Measurements from ENCODE around the gene SH3D19. TPM values are rescaled to one million over a fixed set of nuclear protein-coding genes. Genes with fewer than 3 reads are reported as not detected.

Gene SH3D19
- polyA plus RNA-seq, 2 of the 4 experiments (the other 2 are of a cell fraction), result 15.3 to 22.9 TPM

- WGBS (ENCODE audit: missing lambda C conversion rate), result 95% methylated on average over 1 of the region's 1 CpG
- no peak for TF ChIP-seq CBX8 (IDR thresholded peaks at IDR 0.05)
- TF ChIP-seq POLR2A (IDR thresholded peaks at IDR 0.05; ENCODE audit: low read length), result no peak
- TF ChIP-seq JUNB (IDR thresholded peaks at IDR 0.05), result no peak
- TF ChIP-seq MAFK (IDR thresholded peaks at IDR 0.05; ENCODE audit: partially characterized antibody), result no peak
- no peak for TF ChIP-seq EP300 (IDR thresholded peaks at IDR 0.05)
- TF ChIP-seq HES2 (IDR thresholded peaks at IDR 0.05), result no peak
- TF ChIP-seq E2F6 (IDR thresholded peaks at IDR 0.05; ENCODE audit: borderline replicate concordance, low read depth), result no peak
- TF ChIP-seq CEBPB (IDR thresholded peaks at IDR 0.05), result no peak
- no peak for TF ChIP-seq BCL3 (IDR thresholded peaks at IDR 0.05)
- TF ChIP-seq ATOH8 (CRISPR knock-in tag; IDR thresholded peaks at IDR 0.05; ENCODE audit: low read depth), result no peak
- TF ChIP-seq ESRRA (IDR thresholded peaks at IDR 0.05; ENCODE audit: borderline replicate concordance, low read length), result no peak
- no peak for TF ChIP-seq ZNF302 (CRISPR knock-in tag; IDR thresholded peaks at IDR 0.05)
- no peak for TF ChIP-seq ZC3H11A (IDR thresholded peaks at IDR 0.05)
- no peak for TF ChIP-seq CHD2 (IDR thresholded peaks at IDR 0.05; ENCODE audit: low read length, partially characterized antibody)
- no peak for TF ChIP-seq HDAC2 (IDR thresholded peaks at IDR 0.05)
- TF ChIP-seq RARB (CRISPR knock-in tag; IDR thresholded peaks at IDR 0.05), result no peak
- TF ChIP-seq USF2 (IDR thresholded peaks at IDR 0.05), result no peak
- TF ChIP-seq NPAS2 (CRISPR knock-in tag; IDR thresholded peaks at IDR 0.05; ENCODE audit: borderline replicate concordance), result no peak
- no peak for TF ChIP-seq MAZ (IDR thresholded peaks at IDR 0.05; ENCODE audit: borderline replicate concordance, low read depth, low read length)
- H3K4me3 ChIP-seq, result no peak overlapping the region
- FAIRE-seq (no peak), DNase-seq (ENCODE audit: low read depth in 1 of 2, low spot score in 1 of 2) (no peak), ATAC-seq (no peak)
- no peak overlapping the region for H3K4me2 ChIP-seq
- peaks cover 6% of the 10 kb centered on the region; the same call in 1 of the 3 replicates for H3K4me1 ChIP-seq
- no peak overlapping the region for H3K27ac ChIP-seq
- ChIA-PET CTCF (interaction anchor here (1.1 to 2.4 kb wide), 2 partner anchors 10 to 150 kb away, joined by 3 to 12 read pairs; partner anchors contain the start of gene PRSS48), POLR2A (no interaction called here)
- H3K9me3 ChIP-seq, result no peaks in the 10 kb centered on the region
These were observed 58.9 kb downstream of the SH3D19 start for GRCh38 chr4:151266497-151266896.

GRCh38 chr4:151263455-151263854, 62.0 kb downstream of the SH3D19 start:
- DNase-seq (ENCODE audit: low read depth in 1 of 2, low spot score in 1 of 2), result no peak
- no peak for ATAC-seq
- peaks cover 6% of the 10 kb centered on the region; the same call in 1 of the 3 replicates for H3K4me1 ChIP-seq
- CTCF ChIA-PET, result interaction anchor here (1.6 kb wide), 1 partner anchor 13 kb away, joined by 7 read pairs; the partner anchor contains the start of gene PRSS48
- POLR2A ChIA-PET, result no interaction called here
- H3K4me2 ChIP-seq, result no peak overlapping the region
- H3K9me3 ChIP-seq, result no peaks in the 10 kb centered on the region
- no peak overlapping the region for H3K4me3 ChIP-seq
- 67% methylated on average over 2 of the region's 2 CpGs for WGBS (ENCODE audit: missing lambda C conversion rate)
- no peak for TF ChIP-seq CHD2 (IDR thresholded peaks at IDR 0.05; ENCODE audit: low read length, partially characterized antibody)
- TF ChIP-seq ZNF302 (CRISPR knock-in tag; IDR thresholded peaks at IDR 0.05), result no peak
- TF ChIP-seq POLR2AphosphoS2 (conservative IDR thresholded peaks at IDR 0.05; ENCODE audit: low read length), result no peak
- TF ChIP-seq ELK1 (IDR thresholded peaks at IDR 0.05; ENCODE audit: low read depth, low read length), result no peak
- no peak for TF ChIP-seq MAFK (IDR thresholded peaks at IDR 0.05; ENCODE audit: partially characterized antibody)
- no peak for TF ChIP-seq EHF (CRISPR knock-in tag; IDR thresholded peaks at IDR 0.05)
- no peak for TF ChIP-seq ATOH8 (CRISPR knock-in tag; IDR thresholded peaks at IDR 0.05; ENCODE audit: low read depth)
- no peak for TF ChIP-seq RAD21 (conservative IDR thresholded peaks at IDR 0.05 in 1 of 2, IDR thresholded peaks at IDR 0.05 in 1 of 2)
- no peak for TF ChIP-seq CEBPB (IDR thresholded peaks at IDR 0.05)
- no peak for TF ChIP-seq E2F6 (IDR thresholded peaks at IDR 0.05; ENCODE audit: borderline replicate concordance, low read depth)
- TF ChIP-seq CTCF (IDR thresholded peaks at IDR 0.05), result no peak
- FAIRE-seq, result no peak
- H3K27ac ChIP-seq, result no peak overlapping the region

Measured in A549 (cell line).